ENCODE measurements around the gene SDCCAG8. TPM values are rescaled to one million over a fixed set of nuclear protein-coding genes. Genes with fewer than 3 reads are reported as not detected.

SDCCAG8 gene
- polyA plus RNA-seq, 1 donor: 35.0 TPM

DNA sequence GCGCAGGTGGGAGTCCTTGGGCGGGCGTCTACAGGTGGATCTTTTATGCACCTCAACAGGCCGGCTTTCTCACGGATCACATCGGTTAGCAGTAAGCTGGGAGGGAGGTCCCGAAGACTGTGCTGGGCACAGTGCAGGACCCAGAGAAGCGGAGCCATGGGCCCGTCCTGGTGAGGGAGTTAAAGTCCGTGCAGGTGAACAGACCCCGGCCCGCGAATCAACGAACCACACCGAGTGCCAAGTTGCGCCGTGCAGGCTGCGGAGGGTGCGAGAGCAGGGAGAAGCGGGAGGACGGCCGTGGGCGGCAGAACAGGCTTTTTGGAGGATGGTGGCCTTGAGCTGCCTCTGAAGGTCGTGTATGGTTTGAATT, 233.3 kb downstream of the SDCCAG8 start:
- DNase-seq: no peak
- WGBS (ENCODE audit: insufficient coverage, low lambda C conversion rate): no CpG with 5 or more reads among the region's 24 CpGs
- Histone ChIP-seq H3K27ac (ENCODE audit: low read length) (no peak overlapping the region), H3K4me3 (ENCODE audit: low read length) (no peak overlapping the region), H3K9me3 (ENCODE audit: control insufficient read depth, low read depth, low read length) (peaks cover 4% of the 10 kb centered on the region), H3K36me3 (ENCODE audit: control insufficient read depth, insufficient read depth, low read length) (peaks cover 8% of the 10 kb centered on the region), H3K4me1 (ENCODE audit: control insufficient read depth, insufficient read depth, low read length) (peaks cover 10% of the 10 kb centered on the region), H3K27me3 (ENCODE audit: control insufficient read depth, insufficient read depth, low read length) (no peaks in the 10 kb centered on the region)

DNA sequence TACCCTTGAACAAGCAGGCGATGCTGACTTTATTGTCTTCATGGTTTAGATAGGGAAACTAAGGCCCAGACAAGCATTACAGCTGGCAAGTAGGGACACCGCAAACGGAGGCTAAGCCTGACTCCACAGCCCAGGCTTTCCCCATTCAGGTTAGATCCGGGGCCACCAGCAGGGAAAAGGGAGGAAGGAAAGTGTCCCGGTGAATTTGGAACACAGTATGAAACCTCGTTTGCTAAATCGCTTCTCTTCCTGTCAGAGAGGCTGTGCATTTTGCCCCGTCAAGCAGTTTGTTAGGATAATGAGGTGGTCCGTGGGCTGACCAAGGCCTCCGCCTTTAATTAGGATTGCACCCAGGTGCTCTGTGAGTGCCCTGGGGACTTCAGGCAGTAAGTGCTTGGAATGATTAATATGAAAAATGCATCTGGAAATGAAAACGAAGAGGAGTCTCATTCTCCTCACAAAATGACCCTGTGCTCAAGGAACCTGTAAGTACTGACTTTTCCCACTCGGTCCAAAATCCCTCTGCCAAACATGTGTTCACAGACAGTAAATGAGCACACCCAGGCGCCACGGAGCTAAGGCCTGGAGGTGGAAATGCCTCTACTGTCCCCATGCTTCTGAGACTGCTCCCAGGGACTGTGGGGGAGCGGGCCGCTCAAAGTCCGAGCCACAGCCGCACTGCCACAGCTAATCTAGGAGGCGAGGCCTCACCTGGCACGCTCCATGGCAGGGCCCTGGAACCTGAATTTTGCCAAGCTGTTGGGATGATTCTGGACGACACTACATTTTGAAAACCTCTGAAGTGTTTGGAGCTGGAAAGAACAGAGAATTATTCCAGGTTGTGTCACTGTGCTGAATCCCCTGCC, 234.1 kb downstream of the SDCCAG8 start:
- no CpG with 5 or more reads among the region's 21 CpGs for WGBS (ENCODE audit: insufficient coverage, low lambda C conversion rate)
- peak; percentile 48 to 72 for DNase-seq
- Histone ChIP-seq H3K27ac (ENCODE audit: low read length) (no peak overlapping the region), H3K4me1 (ENCODE audit: control insufficient read depth, insufficient read depth, low read length) (peaks cover 10% of the 10 kb centered on the region), H3K27me3 (ENCODE audit: control insufficient read depth, insufficient read depth, low read length) (no peaks in the 10 kb centered on the region), H3K4me3 (ENCODE audit: low read length) (no peak overlapping the region), H3K36me3 (ENCODE audit: control insufficient read depth, insufficient read depth, low read length) (peaks cover 10% of the 10 kb centered on the region), H3K9me3 (ENCODE audit: control insufficient read depth, low read depth, low read length) (peaks cover 4% of the 10 kb centered on the region)

- Histone ChIP-seq H3K27ac (ENCODE audit: low read length) (no peak overlapping the region), H3K4me3 (ENCODE audit: low read length) (no peak overlapping the region), H3K36me3 (ENCODE audit: control insufficient read depth, insufficient read depth, low read length) (peaks cover 15% of the 10 kb centered on the region), H3K27me3 (ENCODE audit: control insufficient read depth, insufficient read depth, low read length) (no peaks in the 10 kb centered on the region), H3K4me1 (ENCODE audit: control insufficient read depth, insufficient read depth, low read length) (peaks cover 10% of the 10 kb centered on the region), H3K9me3 (ENCODE audit: control insufficient read depth, low read depth, low read length) (peaks cover 8% of the 10 kb centered on the region)
- no peak for DNase-seq
- WGBS (ENCODE audit: insufficient coverage, low lambda C conversion rate): 100% methylated on average over 3 of the region's 8 CpGs
Measured at GRCh38 chr1:243490748-243491686, 235.2 kb downstream of the SDCCAG8 start.

- no peak overlapping the region for H3K27ac ChIP-seq (ENCODE audit: low read length)
- H3K4me1 ChIP-seq (ENCODE audit: control insufficient read depth, insufficient read depth, low read length): peaks cover 10% of the 10 kb centered on the region
- H3K9me3 ChIP-seq (ENCODE audit: control insufficient read depth, low read depth, low read length): peaks cover 4% of the 10 kb centered on the region
- no peak overlapping the region for H3K4me3 ChIP-seq (ENCODE audit: low read length)
- H3K36me3 ChIP-seq (ENCODE audit: control insufficient read depth, insufficient read depth, low read length): peaks cover 24% of the 10 kb centered on the region
- WGBS (ENCODE audit: insufficient coverage, low lambda C conversion rate): 68% methylated on average over 2 of the region's 14 CpGs
- H3K27me3 ChIP-seq (ENCODE audit: control insufficient read depth, insufficient read depth, low read length): no peaks in the 10 kb centered on the region
- DNase-seq: no peak
Measured at GRCh38 chr1:243493156-243494129, 237.6 kb downstream of the SDCCAG8 start.

- no peaks in the 10 kb centered on the region for H3K27me3 ChIP-seq (ENCODE audit: control insufficient read depth, insufficient read depth, low read length)
- H3K4me3 ChIP-seq (ENCODE audit: low read length): no peak overlapping the region
- H3K36me3 ChIP-seq (ENCODE audit: control insufficient read depth, insufficient read depth, low read length): peaks cover 23% of the 10 kb centered on the region
- DNase-seq: no peak
- H3K9me3 ChIP-seq (ENCODE audit: control insufficient read depth, low read depth, low read length): peaks cover 4% of the 10 kb centered on the region
- no peak overlapping the region for H3K27ac ChIP-seq (ENCODE audit: low read length)
- WGBS (ENCODE audit: insufficient coverage, low lambda C conversion rate): no CpG with 5 or more reads among the region's 15 CpGs
- peaks cover 8% of the 10 kb centered on the region for H3K4me1 ChIP-seq (ENCODE audit: control insufficient read depth, insufficient read depth, low read length)
Measured at GRCh38 chr1:243494741-243495431, 239.0 kb downstream of the SDCCAG8 start.

- WGBS (ENCODE audit: insufficient coverage, low lambda C conversion rate): no CpG with 5 or more reads among the region's 24 CpGs
- H3K27ac ChIP-seq (ENCODE audit: low read length): no peak overlapping the region
- peaks cover 23% of the 10 kb centered on the region for H3K36me3 ChIP-seq (ENCODE audit: control insufficient read depth, insufficient read depth, low read length)
- no peak overlapping the region for H3K4me3 ChIP-seq (ENCODE audit: low read length)
- peaks cover 4% of the 10 kb centered on the region for H3K9me3 ChIP-seq (ENCODE audit: control insufficient read depth, low read depth, low read length)
- no peaks in the 10 kb centered on the region for H3K27me3 ChIP-seq (ENCODE audit: control insufficient read depth, insufficient read depth, low read length)
- no peak for DNase-seq
- H3K4me1 ChIP-seq (ENCODE audit: control insufficient read depth, insufficient read depth, low read length): peaks cover 2% of the 10 kb centered on the region
Measured at GRCh38 chr1:243495442-243496186, 239.8 kb downstream of the SDCCAG8 start.

DNA sequence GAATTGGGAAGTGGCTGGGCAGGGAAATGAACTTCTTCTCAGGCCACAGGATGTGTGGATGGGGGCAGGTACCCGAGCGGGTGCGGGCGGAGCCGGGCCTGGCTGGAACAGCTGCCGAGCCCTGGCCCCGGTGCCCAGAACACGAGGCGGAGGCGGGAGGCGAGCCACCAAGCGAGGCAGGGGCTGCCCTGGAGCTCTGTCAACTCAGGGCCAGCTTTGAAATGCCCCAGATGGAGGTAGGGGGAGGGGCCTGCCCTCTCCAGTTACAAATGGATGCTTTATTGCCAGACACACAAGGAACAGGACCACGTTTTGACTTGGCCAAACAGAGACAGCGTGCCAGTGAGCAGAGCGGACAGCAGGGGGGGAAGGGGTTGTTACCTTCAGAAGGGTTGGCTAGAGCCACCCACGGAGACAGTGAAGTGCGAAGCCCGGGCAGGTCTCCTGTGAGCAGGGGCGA, 240.4 kb downstream of the SDCCAG8 start:
- no peak overlapping the region for H3K4me3 ChIP-seq (ENCODE audit: low read length)
- H3K27me3 ChIP-seq (ENCODE audit: control insufficient read depth, insufficient read depth, low read length): no peaks in the 10 kb centered on the region
- H3K4me1 ChIP-seq (ENCODE audit: control insufficient read depth, insufficient read depth, low read length): no peaks in the 10 kb centered on the region
- DNase-seq: no peak
- peaks cover 4% of the 10 kb centered on the region for H3K9me3 ChIP-seq (ENCODE audit: control insufficient read depth, low read depth, low read length)
- peaks cover 20% of the 10 kb centered on the region for H3K36me3 ChIP-seq (ENCODE audit: control insufficient read depth, insufficient read depth, low read length)
- no peak overlapping the region for H3K27ac ChIP-seq (ENCODE audit: low read length)
- 40% methylated on average over 1 of the region's 19 CpGs for WGBS (ENCODE audit: insufficient coverage, low lambda C conversion rate)

GRCh38 chr1:243496806-243497205, 241.0 kb downstream of the SDCCAG8 start:
- H3K9me3 ChIP-seq (ENCODE audit: control insufficient read depth, low read depth, low read length): peaks cover 4% of the 10 kb centered on the region
- H3K36me3 ChIP-seq (ENCODE audit: control insufficient read depth, insufficient read depth, low read length): peaks cover 20% of the 10 kb centered on the region
- WGBS (ENCODE audit: insufficient coverage, low lambda C conversion rate): no CpG with 5 or more reads among the region's 11 CpGs
- H3K27ac ChIP-seq (ENCODE audit: low read length): no peak overlapping the region
- no peaks in the 10 kb centered on the region for H3K4me1 ChIP-seq (ENCODE audit: control insufficient read depth, insufficient read depth, low read length)
- no peaks in the 10 kb centered on the region for H3K27me3 ChIP-seq (ENCODE audit: control insufficient read depth, insufficient read depth, low read length)
- no peak for DNase-seq
- H3K4me3 ChIP-seq (ENCODE audit: low read length): no peak overlapping the region
